GM12874 (cell line): ENCODE data around the gene DAPP1.

Source experiments
- CTCF ChIP-seq: IDR thresholded peaks from 2 replicates; pipeline ENCODE4 v1.5.1; 2011; ENCODE audit warnings: low read depth, mild to moderate bottlenecking, control low read depth, low read length, moderate library complexity; ENCODE audit not compliant: insufficient read depth

DAPP1 gene

GRCh38 chr4:99845708-99846469 lies 29.3 kb downstream of the DAPP1 start:
- TF ChIP-seq CTCF: no peak

GRCh38 chr4:99846891-99847290 lies 30.3 kb downstream of the DAPP1 start:
- TF ChIP-seq CTCF: no peak

- TF ChIP-seq CTCF: no peak
These were observed 30.8 kb downstream of the DAPP1 start for GRCh38 chr4:99847362-99847976.

- TF ChIP-seq CTCF: no peak
These were observed 32.0 kb downstream of the DAPP1 start for GRCh38 chr4:99848591-99849001.

- no peak for TF ChIP-seq CTCF
These were observed 35.6 kb downstream of the DAPP1 start for GRCh38 chr4:99852199-99852749.

GRCh38 chr4:99853190-99853589 lies 36.6 kb downstream of the DAPP1 start:
- TF ChIP-seq CTCF: no peak

GRCh38 chr4:99853999-99854398 lies 37.4 kb downstream of the DAPP1 start:
- TF ChIP-seq CTCF: no peak
